Breast epithelium (tissue), 3 donors: ENCODE measurements around the gene RGS14.

Experiments used
- POLR2A ChIP-seq: fragments of 450-650 bp; IDR thresholded peaks from one replicate; pipeline ENCODE4 v1.6.1; 2016; ENCODE audit warnings: antibody characterized with exemption, mild to moderate bottlenecking, moderate library complexity
- POLR2AphosphoS5 ChIP-seq, 3 donors: sonication (generic); formaldehyde crosslinking; IDR thresholded peaks; one replicate each; pipeline ENCODE4 v1.6.1; 2017; ENCODE audit warnings: antibody characterized with exemption in 3 of 3
- TF ChIP-seq, protein P1 (sequence below), 3 donors: fragments of 450-650 bp; IDR thresholded peaks; one replicate each; pipeline ENCODE4 v1.5.1; 2016 to 2017; ENCODE audit warnings: antibody characterized with exemption in 3 of 3, mild to moderate bottlenecking in 3 of 3, moderate library complexity in 3 of 3

DNA sequence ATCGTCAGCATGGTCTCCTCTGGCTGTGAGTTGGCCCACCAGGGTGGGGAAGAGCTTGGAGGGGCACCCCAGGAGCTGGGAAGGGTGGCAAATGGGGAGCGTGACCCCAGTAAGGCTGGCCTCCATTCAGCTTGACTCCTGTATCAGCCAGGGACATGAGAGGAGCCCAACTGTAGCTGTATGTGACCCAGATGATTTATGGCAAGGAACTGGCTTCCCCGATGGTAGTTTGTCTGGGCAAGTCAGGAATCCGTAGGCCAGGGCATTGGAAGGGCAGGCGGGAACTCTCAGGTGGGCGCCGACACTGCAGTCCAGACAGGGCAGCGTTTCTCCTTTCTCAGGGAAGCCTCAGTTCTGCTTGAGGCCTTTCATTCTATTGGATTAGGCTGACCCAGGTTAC, 28.8 kb downstream of the RGS14 start:
- TF ChIP-seq POLR2A (no peak), POLR2AphosphoS5 (IDR thresholded peaks at IDR 0.05) (no peak)
- TF ChIP-seq, protein P1, sequence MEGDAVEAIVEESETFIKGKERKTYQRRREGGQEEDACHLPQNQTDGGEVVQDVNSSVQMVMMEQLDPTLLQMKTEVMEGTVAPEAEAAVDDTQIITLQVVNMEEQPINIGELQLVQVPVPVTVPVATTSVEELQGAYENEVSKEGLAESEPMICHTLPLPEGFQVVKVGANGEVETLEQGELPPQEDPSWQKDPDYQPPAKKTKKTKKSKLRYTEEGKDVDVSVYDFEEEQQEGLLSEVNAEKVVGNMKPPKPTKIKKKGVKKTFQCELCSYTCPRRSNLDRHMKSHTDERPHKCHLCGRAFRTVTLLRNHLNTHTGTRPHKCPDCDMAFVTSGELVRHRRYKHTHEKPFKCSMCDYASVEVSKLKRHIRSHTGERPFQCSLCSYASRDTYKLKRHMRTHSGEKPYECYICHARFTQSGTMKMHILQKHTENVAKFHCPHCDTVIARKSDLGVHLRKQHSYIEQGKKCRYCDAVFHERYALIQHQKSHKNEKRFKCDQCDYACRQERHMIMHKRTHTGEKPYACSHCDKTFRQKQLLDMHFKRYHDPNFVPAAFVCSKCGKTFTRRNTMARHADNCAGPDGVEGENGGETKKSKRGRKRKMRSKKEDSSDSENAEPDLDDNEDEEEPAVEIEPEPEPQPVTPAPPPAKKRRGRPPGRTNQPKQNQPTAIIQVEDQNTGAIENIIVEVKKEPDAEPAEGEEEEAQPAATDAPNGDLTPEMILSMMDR (IDR thresholded peaks at IDR 0.05), result no peak
